GM13977 (cell line): Measurements from ENCODE around the gene UMAD1.

Source experiments
- DNase-seq: peaks from one replicate; pipeline ENCODE4 v3.0.0; 2012; ENCODE audit warnings: low spot score
- CTCF ChIP-seq: IDR thresholded peaks from 2 replicates; pipeline ENCODE4 v1.5.1; 2012; ENCODE audit warnings: mild to moderate bottlenecking, control low read depth; ENCODE audit not compliant: insufficient read depth; ENCODE audit errors: extremely low read depth, missing control alignments
- in situ Hi-C: fragments of 300-500 bp; cut with MboI; formaldehyde crosslinking; loops from one replicate; pipeline ENCODE4 v1.12.0; 2022; ENCODE audit warnings: low sequenced_read_pairs, low pct_unique_long_range_greater_than_20kb, mixed read lengths, inconsistent platforms; ENCODE audit not compliant: unreplicated experiment

The UMAD1 gene

GRCh38 chr7:7640221-7641128 lies at the start of gene UMAD1:
TSS of gene UMAD1 (plus strand) at chr7:7640752. CDS start at chr7:7673372, 32,620 bp downstream.
- DNase-seq = peak; percentile 90
- TF ChIP-seq CTCF = no peak
- in situ Hi-C loops = no loop called here

- in situ Hi-C loops = no loop called here
- no peak for DNase-seq
- TF ChIP-seq CTCF = no peak
Measured at GRCh38 chr7:7595451-7595850, 45.1 kb upstream of the UMAD1 start.

GRCh38 chr7:7596176-7596575 lies 44.4 kb upstream of the UMAD1 start:
- TF ChIP-seq CTCF = no peak
- in situ Hi-C loops = no loop called here
- no peak for DNase-seq

DNA sequence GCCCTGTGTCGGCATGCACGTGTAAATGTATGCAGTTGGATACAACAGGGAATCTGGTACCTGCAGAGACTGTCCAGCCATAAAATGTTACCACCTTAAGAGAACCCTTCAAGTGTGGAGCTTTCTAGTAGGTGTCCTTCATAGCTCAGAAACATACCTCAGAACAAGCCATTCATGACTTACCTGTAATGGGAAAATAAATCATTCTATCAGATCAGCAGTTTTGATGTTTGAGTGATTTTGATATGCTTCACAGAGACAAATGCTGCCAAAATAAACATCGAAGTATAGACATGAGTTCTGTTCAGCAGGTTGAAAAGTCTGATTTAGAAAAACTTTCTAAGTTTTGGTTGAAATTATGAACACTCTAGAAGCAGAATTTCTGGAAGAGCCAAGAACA lies 33.5 kb upstream of the UMAD1 start:
- TF ChIP-seq CTCF = no peak
- DNase-seq = no peak
- in situ Hi-C loops = no loop called here

- TF ChIP-seq CTCF = no peak
- in situ Hi-C loops = no loop called here
- no peak for DNase-seq
Measured at GRCh38 chr7:7609330-7609729, 31.2 kb upstream of the UMAD1 start.

DNA sequence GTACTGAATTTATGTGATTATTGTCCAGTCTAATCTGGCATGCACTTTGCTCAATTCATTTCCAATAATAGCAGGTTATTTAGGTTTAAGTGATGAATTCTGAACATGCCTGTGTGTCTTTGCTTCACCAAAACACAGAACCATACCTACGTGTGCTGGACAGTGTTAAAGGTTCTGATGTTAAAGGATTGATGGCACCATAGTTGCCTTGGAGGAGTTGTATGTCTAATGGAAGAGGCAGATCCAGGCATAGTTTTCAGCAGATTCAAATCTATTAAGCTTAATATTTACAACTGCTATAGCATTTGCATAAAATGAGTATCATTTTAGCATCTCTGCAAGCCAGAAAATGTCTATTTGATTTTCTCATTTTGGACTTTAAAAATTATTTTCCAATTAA lies 28.0 kb upstream of the UMAD1 start:
- no peak for TF ChIP-seq CTCF
- in situ Hi-C loops = no loop called here
- no peak for DNase-seq
